HepG2 (cell line): ENCODE measurements around the gene COQ5. TPM values are rescaled to one million over a fixed set of nuclear protein-coding genes. Genes with fewer than 3 reads are reported as not detected.

Experiments used
- ATAC-seq: fragments of 200-7000 bp; cut with Tn5 transposase; 3 replicates; pipeline ENCODE4 v1.9.1; 2020; ENCODE audit warnings: mild to moderate bottlenecking, moderate library complexity
- BruUV-seq: library from RNA; stranded (reverse); fragments of 400-500 nt; replicated peaks from 2 replicates; lab custom pipeline; 2021; lab: Mats Ljungman, UMichigan
- CTCF ChIA-PET: fragments of 300-600 bp; formaldehyde crosslinking; extraction: SDS; loops from one replicate; lab custom pipeline; 2021; ENCODE audit warnings: low total read pairs, inconsistent platforms, low intra/inter-chr PET ratio; lab: Yijun Ruan, JAX
- POLR2A ChIA-PET: fragments of 350-600 bp; sonication (Branson Sonifier 250); formaldehyde crosslinking; loops from one replicate; lab custom pipeline; 2020; ENCODE audit warnings: antibody characterized with exemption, inconsistent platforms; lab: Yijun Ruan, JAX
- DNase-seq: peaks from one replicate; pipeline ENCODE4 v3.0.0-alpha.2; 2015; ENCODE audit warnings: low spot score
- FAIRE-seq: peaks from 3 replicates; lab custom pipeline; 2011; peaks lifted over from hg19 to GRCh38; lab: Jason Lieb, UNC
- H2AFZ ChIP-seq: one replicate; pipeline ENCODE4 v1.6.1; 2011; ENCODE audit warnings: low read length, inconsistent platforms
- H3K27ac ChIP-seq: fragments of 300-600 bp; 3 replicates; pipeline ENCODE4 v1.8.0; 2011; ENCODE audit warnings: mixed run types, mild to moderate bottlenecking, mixed read lengths, low read length, inconsistent platforms; ENCODE audit not compliant: insufficient read depth; ENCODE audit errors: extremely low read length
- H3K27me3 ChIP-seq, 2 experiments: fragments of 200-600 bp in 1 of 2; 2 replicates in 1 of 2; 3 replicates in 1 of 2; pipeline versions ENCODE4 v1.6.0 to v1.8.0; 2011; ENCODE audit warnings: low read length in 2 of 2, mild to moderate bottlenecking in 2 of 2, moderate library complexity in 2 of 2, inconsistent platforms in 1 of 2; ENCODE audit not compliant: insufficient read depth in 2 of 2, control insufficient read depth in 1 of 2
- H3K36me3 ChIP-seq, 2 experiments: fragments of 200-600 bp in 1 of 2; replicated peaks in 1 of 2; 2 replicates in 1 of 2; 3 replicates in 1 of 2; pipeline versions ENCODE4 v1.5.1 to v1.8.0; 2011; ENCODE audit warnings: low read length in 2 of 2, inconsistent platforms in 1 of 2; ENCODE audit not compliant: insufficient read depth in 2 of 2, control insufficient read depth in 1 of 2
- H3K4me1 ChIP-seq: 2 replicates; pipeline ENCODE4 v1.5.1; 2012; ENCODE audit warnings: low read length, inconsistent platforms; ENCODE audit not compliant: insufficient read depth
- H3K4me2 ChIP-seq: 2 replicates; pipeline ENCODE4 v1.6.0; 2011; ENCODE audit warnings: low read depth, low read length, inconsistent platforms
- H3K4me3 ChIP-seq, 3 experiments: fragments of 200-600 bp in 1 of 3; sonication (generic), shearing (Covaris generic) in 1 of 3; replicated peaks in 1 of 3; 2 replicates each; pipeline ENCODE4 v1.5.1; 2011 to 2016; ENCODE audit warnings: low read length in 3 of 3, inconsistent platforms in 2 of 3, low read depth in 2 of 3, mild to moderate bottlenecking in 2 of 3, control low read depth in 1 of 3, mixed read lengths in 1 of 3; ENCODE audit not compliant: insufficient read depth in 1 of 3
- H3K79me2 ChIP-seq: one replicate; pipeline ENCODE4 v1.6.1; 2011; ENCODE audit warnings: low read length, inconsistent platforms; ENCODE audit not compliant: insufficient read depth
- H3K9ac ChIP-seq: 2 replicates; pipeline ENCODE4 v1.6.0; 2011; ENCODE audit warnings: mild to moderate bottlenecking, low read depth, low read length, inconsistent platforms; ENCODE audit not compliant: insufficient read depth
- H3K9me3 ChIP-seq: 2 replicates; pipeline ENCODE4 v1.5.1; 2012; ENCODE audit warnings: mild to moderate bottlenecking, low read length
- H4K20me1 ChIP-seq: 2 replicates; pipeline ENCODE4 v1.6.0; 2011; ENCODE audit warnings: inconsistent platforms, mild to moderate bottlenecking, low read length, moderate library complexity; ENCODE audit not compliant: insufficient read depth
- BRCA1 ChIP-seq: sonication (generic); formaldehyde crosslinking; IDR thresholded peaks from 2 replicates; pipeline ENCODE4 v1.4.0; 2020; ENCODE audit warnings: missing genetic modification reagents
- HNF4A ChIP-seq: sonication (generic); formaldehyde crosslinking; IDR thresholded peaks from 2 replicates; pipeline ENCODE4 v1.4.0; 2020; ENCODE audit warnings: missing genetic modification reagents
- HNF4G ChIP-seq, 2 experiments: sonication (generic) in 1 of 2; formaldehyde crosslinking in 1 of 2; IDR thresholded peaks; 2 replicates each; pipeline versions ENCODE4 v1.4.0 to v1.6.1; 2011 to 2020; ENCODE audit warnings: borderline replicate concordance in 2 of 2, low read depth in 2 of 2, mild to moderate bottlenecking in 2 of 2, low read length in 1 of 2, missing genetic modification reagents in 1 of 2, moderate library complexity in 1 of 2
- HNRNPLL ChIP-seq: fragments of 200-400 bp; formaldehyde crosslinking; IDR thresholded peaks from 2 replicates; pipeline ENCODE4 v1.6.1; 2017; ENCODE audit warnings: mild to moderate bottlenecking, low read depth, low read length; ENCODE audit not compliant: poor library complexity, severe bottlenecking
- KLF11 ChIP-seq: IDR thresholded peaks from 2 replicates; pipeline ENCODE4 v1.6.1; 2016; ENCODE audit warnings: missing compliant biosample characterization
- KLF16 ChIP-seq, 2 experiments: sonication (generic) in 1 of 2; formaldehyde crosslinking in 1 of 2; IDR thresholded peaks; 2 replicates each; pipeline versions ENCODE4 v1.6.1 to v1.8.0; 2016 to 2023; ENCODE audit warnings: missing genetic modification reagents in 2 of 2, missing compliant biosample characterization in 1 of 2
- NR2F2 ChIP-seq: IDR thresholded peaks from 2 replicates; pipeline ENCODE4 v1.6.1; 2012; ENCODE audit warnings: low read depth, inconsistent platforms, borderline replicate concordance
- NRL ChIP-seq: sonication (generic); formaldehyde crosslinking; IDR thresholded peaks from 2 replicates; pipeline ENCODE4 v1.5.0; 2020; ENCODE audit warnings: missing genetic modification reagents, mild to moderate bottlenecking, moderate library complexity, borderline replicate concordance
- RARA ChIP-seq: IDR thresholded peaks from 2 replicates; pipeline ENCODE4 v1.6.1; 2016; ENCODE audit warnings: missing genetic modification reagents, missing compliant biosample characterization
- RXRB ChIP-seq: IDR thresholded peaks from 2 replicates; pipeline ENCODE4 v1.6.1; 2016; ENCODE audit warnings: borderline replicate concordance, missing genetic modification reagents, missing compliant biosample characterization
- SRF ChIP-seq: IDR thresholded peaks from 2 replicates; pipeline ENCODE4 v1.6.1; 2011; ENCODE audit warnings: mild to moderate bottlenecking, low read depth, low read length, moderate library complexity
- TSC22D2 ChIP-seq: sonication (generic); formaldehyde crosslinking; IDR thresholded peaks from 2 replicates; pipeline ENCODE4 v1.5.1; 2020; ENCODE audit warnings: missing genetic modification reagents, mild to moderate bottlenecking, borderline replicate concordance
- ZNF660 ChIP-seq: sonication (generic); formaldehyde crosslinking; IDR thresholded peaks from 2 replicates; pipeline ENCODE4 v1.5.1; 2020; ENCODE audit warnings: mild to moderate bottlenecking, low read depth, missing genetic modification reagents, borderline replicate concordance
- WGBS: methylation state at CpG from one replicate; pipeline ENCODE4 v1.1.6; 2017; ENCODE audit warnings: low lambda C conversion rate; 5-methylcytosine and 5-hydroxymethylcytosine counted together
- in situ Hi-C: cut with HindIII; loops from 2 replicates; pipeline ENCODE4 v1.10.0; 2017; ENCODE audit warnings: low pct_unique_long_range_greater_than_20kb; ENCODE audit not compliant: extremely low pct_ligation_motif_present
- intact Hi-C: fragments of 100-400 bp; cut with micrococcal nuclease; formaldehyde crosslinking; loops from one replicate; pipeline ENCODE4 v1.10.0; 2022; ENCODE audit not compliant: unreplicated experiment
- polyA plus RNA-seq, 8 experiments: library from polyadenylated mRNA; depleted of rRNA in 3 of 8; stranded (reverse) in 7 of 8; unstranded in 1 of 8; fragments of >200 nt; fragmentation: Illumina TruSeq in 4 of 8; extraction: Trizol in 4 of 8; gene quantifications; 2 replicates each; pipeline versions ENCODE4 v1.2.1 to v1.2.3, GENCODE V29; 2011 to 2016; ENCODE audit warnings: low read depth in 4 of 8, missing spikeins in 1 of 8, mixed read lengths in 1 of 8; ENCODE audit not compliant: insufficient read depth in 1 of 8
- total RNA-seq, 5 experiments: library from RNA; depleted of rRNA; stranded (reverse); fragments of >200 nt; fragmentation: Illumina TruSeq; extraction: Trizol; gene quantifications; 2 replicates each; pipeline ENCODE4 v1.2.3, GENCODE V29; 2016; ENCODE audit warnings: low read depth in 1 of 5
- TF ChIP-seq, protein P1 (sequence below): fragments of 450-650 bp; IDR thresholded peaks from 2 replicates; pipeline ENCODE4 v1.6.1; 2017; ENCODE audit warnings: mild to moderate bottlenecking
- TF ChIP-seq, protein P2 (sequence below): IDR thresholded peaks from 2 replicates; pipeline ENCODE4 v1.6.1; 2016; ENCODE audit warnings: missing biosample characterization, missing genetic modification reagents, low read depth

The COQ5 gene
- total and polyA plus RNA-seq, 2 of the 13 experiments (the other 11 are each of a cell fraction or from before 2014, with no cell fraction given), result 36.4 to 41.5 TPM

DNA sequence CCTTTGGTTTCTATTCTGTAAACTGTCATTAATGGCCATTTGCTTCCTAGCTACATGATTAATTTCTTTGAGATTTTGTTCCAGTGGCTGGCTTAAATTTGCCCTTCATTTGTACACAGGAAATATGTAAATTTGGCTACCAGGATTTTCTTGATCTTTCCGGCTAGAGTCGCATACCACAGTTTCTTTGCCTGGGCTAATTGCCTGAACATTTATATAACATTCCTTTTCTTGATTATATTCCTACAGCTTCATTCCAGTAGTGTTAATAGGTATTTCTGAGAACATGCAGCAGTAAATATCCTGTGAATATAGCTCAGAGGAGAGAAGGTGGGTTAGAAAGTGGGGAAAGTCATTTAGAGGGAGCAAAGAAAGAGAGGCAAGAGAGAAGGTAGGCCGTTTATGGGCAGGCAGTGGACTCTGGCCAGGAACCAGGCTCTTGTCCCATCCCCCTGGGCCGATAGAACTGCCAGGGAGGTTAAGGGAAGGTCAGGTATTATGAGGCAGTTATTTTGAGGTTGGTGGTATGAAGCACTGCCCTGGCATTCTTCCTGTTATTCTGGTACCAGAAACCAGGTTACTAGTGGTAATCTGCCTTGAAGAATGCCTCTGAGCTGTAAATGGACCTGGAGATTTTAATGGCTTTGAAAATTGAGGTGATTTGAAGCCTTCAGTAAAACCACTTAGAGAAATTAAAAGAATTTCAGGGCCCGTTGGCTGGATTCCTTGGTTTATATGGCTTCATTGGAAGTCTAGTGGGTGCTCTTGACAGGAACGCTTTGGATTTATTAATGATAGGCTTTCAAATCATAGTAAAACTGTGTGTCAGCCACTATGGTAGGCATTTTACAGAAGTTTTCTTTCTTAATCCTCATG is 9.6 kb upstream of the COQ5 start:
- 29% methylated on average over 6 of the region's 6 CpGs for WGBS
- in situ Hi-C loops, result no loop called here
- peak overlapping the region; percentile 67 for H3K27ac ChIP-seq
- DNase-seq (peak; percentile 73), ATAC-seq (peak; percentile 39), FAIRE-seq (peak; percentile 15)
- peaks cover 85% of the 10 kb centered on the region for H3K79me2 ChIP-seq
- H3K4me2 ChIP-seq, result peak overlapping the region; percentile 87
- no peaks in the 10 kb centered on the region for H3K27me3 ChIP-seq
- peak overlapping the region; percentile 7 to 88 (median 43) for H3K4me3 ChIP-seq
- H3K36me3 ChIP-seq, result peaks cover 5 to 24% of the 10 kb centered on the region in 2 experiments
- CTCF ChIA-PET, result no interaction called here
- H3K4me1 ChIP-seq, result peaks cover 70% of the 10 kb centered on the region
- peak overlapping the region; percentile 93 for H3K9ac ChIP-seq
- BruUV-seq, result TSS peak; percentile 0
- H3K9me3 ChIP-seq, result no peaks in the 10 kb centered on the region
- peaks cover 77% of the 10 kb centered on the region for H4K20me1 ChIP-seq
- no peak overlapping the region for H2AFZ ChIP-seq
- intact Hi-C loops, result loop anchor here (5.0 kb wide), 1 partner anchor 41 kb away; the partner anchor contains the start of gene DYNLL1
- POLR2A ChIA-PET, result interaction anchor here (0.7 to 1.4 kb wide), 6 partner anchors 9 to 92 kb away, joined by 3 to 9 read pairs (median 4); partner anchors contain the start of genes COQ5, DYNLL1 and POP5
- TF ChIP-seq ZNF660 (CRISPR knock-in tag) (no peak), KLF16 (CRISPR knock-in tag; IDR thresholded peaks at IDR 0.05) (no peak), NRL (CRISPR knock-in tag) (no peak), NR2F2 (peak; percentile 29; the same call in 1 of the 2 replicates), RXRB (CRISPR knock-in tag) (peak; percentile 57; the same call in 1 of the 2 replicates), HNF4G (IDR thresholded peaks at IDR 0.05; ENCODE audit: borderline replicate concordance, low read depth, low read length) (peak; percentile 49; the same call in 1 of the 2 replicates), HNF4G (CRISPR knock-in tag; IDR thresholded peaks at IDR 0.05; ENCODE audit: borderline replicate concordance, low read depth) (0 out of 2 replicates have a peak, but pooled peaks have one; percentile 35), BRCA1 (CRISPR knock-in tag) (no peak), HNRNPLL (no peak), KLF11 (CRISPR knock-in tag) (no peak), SRF (peak; percentile 42; the same call in 1 of the 2 replicates), TSC22D2 (CRISPR knock-in tag) (no peak), HNF4A (peak; percentile 72), RARA (CRISPR knock-in tag) (peak; percentile 93)
- TF ChIP-seq, protein P1, sequence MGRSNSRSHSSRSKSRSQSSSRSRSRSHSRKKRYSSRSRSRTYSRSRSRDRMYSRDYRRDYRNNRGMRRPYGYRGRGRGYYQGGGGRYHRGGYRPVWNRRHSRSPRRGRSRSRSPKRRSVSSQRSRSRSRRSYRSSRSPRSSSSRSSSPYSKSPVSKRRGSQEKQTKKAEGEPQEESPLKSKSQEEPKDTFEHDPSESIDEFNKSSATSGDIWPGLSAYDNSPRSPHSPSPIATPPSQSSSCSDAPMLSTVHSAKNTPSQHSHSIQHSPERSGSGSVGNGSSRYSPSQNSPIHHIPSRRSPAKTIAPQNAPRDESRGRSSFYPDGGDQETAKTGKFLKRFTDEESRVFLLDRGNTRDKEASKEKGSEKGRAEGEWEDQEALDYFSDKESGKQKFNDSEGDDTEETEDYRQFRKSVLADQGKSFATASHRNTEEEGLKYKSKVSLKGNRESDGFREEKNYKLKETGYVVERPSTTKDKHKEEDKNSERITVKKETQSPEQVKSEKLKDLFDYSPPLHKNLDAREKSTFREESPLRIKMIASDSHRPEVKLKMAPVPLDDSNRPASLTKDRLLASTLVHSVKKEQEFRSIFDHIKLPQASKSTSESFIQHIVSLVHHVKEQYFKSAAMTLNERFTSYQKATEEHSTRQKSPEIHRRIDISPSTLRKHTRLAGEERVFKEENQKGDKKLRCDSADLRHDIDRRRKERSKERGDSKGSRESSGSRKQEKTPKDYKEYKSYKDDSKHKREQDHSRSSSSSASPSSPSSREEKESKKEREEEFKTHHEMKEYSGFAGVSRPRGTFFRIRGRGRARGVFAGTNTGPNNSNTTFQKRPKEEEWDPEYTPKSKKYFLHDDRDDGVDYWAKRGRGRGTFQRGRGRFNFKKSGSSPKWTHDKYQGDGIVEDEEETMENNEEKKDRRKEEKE, result no peak
- TF ChIP-seq, protein P2, sequence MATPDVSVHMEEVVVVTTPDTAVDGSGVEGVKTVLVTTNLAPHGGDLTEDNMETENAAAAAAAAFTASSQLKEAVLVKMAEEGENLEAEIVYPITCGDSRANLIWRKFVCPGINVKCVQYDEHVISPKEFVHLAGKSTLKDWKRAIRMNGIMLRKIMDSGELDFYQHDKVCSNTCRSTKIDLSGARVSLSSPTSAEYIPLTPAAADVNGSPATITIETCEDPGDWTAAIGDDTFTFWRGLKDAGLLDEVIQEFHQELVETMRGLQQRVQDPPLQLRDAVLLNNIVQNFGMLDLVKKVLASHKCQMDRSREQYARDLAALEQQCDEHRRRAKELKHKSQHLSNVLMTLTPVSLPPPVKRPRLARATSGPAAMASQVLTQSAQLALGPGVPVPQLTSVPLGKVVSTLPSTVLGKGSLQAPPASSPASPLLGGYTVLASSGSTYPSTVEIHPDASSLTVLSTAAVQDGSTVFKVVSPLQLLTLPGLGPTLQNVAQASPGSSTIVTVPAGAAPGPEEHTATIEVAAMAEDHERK (CRISPR knock-in tag), result no peak
